ENCODE results near the gene CXorf58. TPM values are rescaled to one million over a fixed set of nuclear protein-coding genes. Genes with fewer than 3 reads are reported as not detected.

Gene CXorf58
- total and polyA plus RNA-seq, 2 of the 8 experiments (the other 6 are each of a cell fraction or from before 2014, with no cell fraction given): 0.05 TPM; not detected in 1

DNA sequence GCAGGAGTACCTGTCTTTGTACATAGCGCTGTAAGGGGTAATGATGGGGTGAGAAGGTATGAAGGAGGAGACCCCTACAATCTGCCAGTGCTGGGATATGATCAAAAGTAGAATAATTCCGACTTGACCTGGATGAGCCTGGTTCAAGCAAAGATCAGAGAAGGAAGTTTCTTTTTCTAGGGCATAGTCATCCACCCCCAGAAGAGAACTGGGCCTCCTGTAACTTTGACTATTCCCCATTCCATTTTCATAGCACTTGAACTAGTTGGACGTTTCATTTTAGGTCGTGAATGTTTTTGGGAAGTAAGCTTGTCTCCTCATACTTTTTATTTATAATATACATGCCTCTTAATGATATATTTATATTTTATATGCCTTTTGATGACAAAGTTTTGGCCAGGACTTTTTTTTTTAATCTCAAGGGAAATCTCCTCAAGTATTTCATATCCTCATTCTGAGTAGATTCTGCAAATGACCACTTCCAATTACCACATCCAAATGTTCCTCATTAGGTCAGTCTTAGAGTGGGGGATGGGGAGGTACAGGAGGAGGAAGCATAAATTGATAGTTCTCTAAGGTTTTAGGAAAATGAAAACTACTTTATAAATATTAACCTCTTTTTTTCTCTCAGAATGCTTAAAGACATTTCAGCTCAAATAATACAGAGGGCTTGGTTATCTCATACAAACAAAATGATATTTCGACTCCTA lies 3.5 kb downstream of the CXorf58 start (continued):
- no peak for TF ChIP-seq CBX5 (IDR thresholded peaks at IDR 0.05; ENCODE audit: low read depth, low read length)
- no peak for TF ChIP-seq KDM1A (IDR thresholded peaks at IDR 0.05; ENCODE audit: borderline replicate concordance, low read length)
- TF ChIP-seq, protein P1, sequence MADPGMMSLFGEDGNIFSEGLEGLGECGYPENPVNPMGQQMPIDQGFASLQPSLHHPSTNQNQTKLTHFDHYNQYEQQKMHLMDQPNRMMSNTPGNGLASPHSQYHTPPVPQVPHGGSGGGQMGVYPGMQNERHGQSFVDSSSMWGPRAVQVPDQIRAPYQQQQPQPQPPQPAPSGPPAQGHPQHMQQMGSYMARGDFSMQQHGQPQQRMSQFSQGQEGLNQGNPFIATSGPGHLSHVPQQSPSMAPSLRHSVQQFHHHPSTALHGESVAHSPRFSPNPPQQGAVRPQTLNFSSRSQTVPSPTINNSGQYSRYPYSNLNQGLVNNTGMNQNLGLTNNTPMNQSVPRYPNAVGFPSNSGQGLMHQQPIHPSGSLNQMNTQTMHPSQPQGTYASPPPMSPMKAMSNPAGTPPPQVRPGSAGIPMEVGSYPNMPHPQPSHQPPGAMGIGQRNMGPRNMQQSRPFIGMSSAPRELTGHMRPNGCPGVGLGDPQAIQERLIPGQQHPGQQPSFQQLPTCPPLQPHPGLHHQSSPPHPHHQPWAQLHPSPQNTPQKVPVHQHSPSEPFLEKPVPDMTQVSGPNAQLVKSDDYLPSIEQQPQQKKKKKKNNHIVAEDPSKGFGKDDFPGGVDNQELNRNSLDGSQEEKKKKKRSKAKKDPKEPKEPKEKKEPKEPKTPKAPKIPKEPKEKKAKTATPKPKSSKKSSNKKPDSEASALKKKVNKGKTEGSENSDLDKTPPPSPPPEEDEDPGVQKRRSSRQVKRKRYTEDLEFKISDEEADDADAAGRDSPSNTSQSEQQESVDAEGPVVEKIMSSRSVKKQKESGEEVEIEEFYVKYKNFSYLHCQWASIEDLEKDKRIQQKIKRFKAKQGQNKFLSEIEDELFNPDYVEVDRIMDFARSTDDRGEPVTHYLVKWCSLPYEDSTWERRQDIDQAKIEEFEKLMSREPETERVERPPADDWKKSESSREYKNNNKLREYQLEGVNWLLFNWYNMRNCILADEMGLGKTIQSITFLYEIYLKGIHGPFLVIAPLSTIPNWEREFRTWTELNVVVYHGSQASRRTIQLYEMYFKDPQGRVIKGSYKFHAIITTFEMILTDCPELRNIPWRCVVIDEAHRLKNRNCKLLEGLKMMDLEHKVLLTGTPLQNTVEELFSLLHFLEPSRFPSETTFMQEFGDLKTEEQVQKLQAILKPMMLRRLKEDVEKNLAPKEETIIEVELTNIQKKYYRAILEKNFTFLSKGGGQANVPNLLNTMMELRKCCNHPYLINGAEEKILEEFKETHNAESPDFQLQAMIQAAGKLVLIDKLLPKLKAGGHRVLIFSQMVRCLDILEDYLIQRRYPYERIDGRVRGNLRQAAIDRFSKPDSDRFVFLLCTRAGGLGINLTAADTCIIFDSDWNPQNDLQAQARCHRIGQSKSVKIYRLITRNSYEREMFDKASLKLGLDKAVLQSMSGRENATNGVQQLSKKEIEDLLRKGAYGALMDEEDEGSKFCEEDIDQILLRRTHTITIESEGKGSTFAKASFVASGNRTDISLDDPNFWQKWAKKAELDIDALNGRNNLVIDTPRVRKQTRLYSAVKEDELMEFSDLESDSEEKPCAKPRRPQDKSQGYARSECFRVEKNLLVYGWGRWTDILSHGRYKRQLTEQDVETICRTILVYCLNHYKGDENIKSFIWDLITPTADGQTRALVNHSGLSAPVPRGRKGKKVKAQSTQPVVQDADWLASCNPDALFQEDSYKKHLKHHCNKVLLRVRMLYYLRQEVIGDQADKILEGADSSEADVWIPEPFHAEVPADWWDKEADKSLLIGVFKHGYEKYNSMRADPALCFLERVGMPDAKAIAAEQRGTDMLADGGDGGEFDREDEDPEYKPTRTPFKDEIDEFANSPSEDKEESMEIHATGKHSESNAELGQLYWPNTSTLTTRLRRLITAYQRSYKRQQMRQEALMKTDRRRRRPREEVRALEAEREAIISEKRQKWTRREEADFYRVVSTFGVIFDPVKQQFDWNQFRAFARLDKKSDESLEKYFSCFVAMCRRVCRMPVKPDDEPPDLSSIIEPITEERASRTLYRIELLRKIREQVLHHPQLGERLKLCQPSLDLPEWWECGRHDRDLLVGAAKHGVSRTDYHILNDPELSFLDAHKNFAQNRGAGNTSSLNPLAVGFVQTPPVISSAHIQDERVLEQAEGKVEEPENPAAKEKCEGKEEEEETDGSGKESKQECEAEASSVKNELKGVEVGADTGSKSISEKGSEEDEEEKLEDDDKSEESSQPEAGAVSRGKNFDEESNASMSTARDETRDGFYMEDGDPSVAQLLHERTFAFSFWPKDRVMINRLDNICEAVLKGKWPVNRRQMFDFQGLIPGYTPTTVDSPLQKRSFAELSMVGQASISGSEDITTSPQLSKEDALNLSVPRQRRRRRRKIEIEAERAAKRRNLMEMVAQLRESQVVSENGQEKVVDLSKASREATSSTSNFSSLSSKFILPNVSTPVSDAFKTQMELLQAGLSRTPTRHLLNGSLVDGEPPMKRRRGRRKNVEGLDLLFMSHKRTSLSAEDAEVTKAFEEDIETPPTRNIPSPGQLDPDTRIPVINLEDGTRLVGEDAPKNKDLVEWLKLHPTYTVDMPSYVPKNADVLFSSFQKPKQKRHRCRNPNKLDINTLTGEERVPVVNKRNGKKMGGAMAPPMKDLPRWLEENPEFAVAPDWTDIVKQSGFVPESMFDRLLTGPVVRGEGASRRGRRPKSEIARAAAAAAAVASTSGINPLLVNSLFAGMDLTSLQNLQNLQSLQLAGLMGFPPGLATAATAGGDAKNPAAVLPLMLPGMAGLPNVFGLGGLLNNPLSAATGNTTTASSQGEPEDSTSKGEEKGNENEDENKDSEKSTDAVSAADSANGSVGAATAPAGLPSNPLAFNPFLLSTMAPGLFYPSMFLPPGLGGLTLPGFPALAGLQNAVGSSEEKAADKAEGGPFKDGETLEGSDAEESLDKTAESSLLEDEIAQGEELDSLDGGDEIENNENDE (IDR thresholded peaks at IDR 0.05; ENCODE audit: insufficient replicate concordance, low read length): no peak
- no peak for TF ChIP-seq TAF7 (optimal IDR thresholded peaks at IDR 0.05; ENCODE audit: borderline replicate concordance, low read depth, low read length)
- TF ChIP-seq SP4 (IDR thresholded peaks at IDR 0.05; ENCODE audit: low read length): no peak
